SU-DHL-6 (cell line): Measurements from ENCODE around the gene PLEKHG3.

Source experiments
- EZH2phosphoT487 ChIP-seq: fragments of 200-600 bp; sonication (generic), shearing (Covaris generic); conservative IDR thresholded peaks from 2 replicates; pipeline ENCODE4 v1.6.1; 2018; ENCODE audit warnings: mild to moderate bottlenecking, antibody characterized with exemption, low read length, moderate library complexity, mixed read lengths
- TF ChIP-seq, protein P1 (sequence below): fragments of 200-600 bp; sonication (generic); IDR thresholded peaks from one replicate; pipeline ENCODE4 v1.5.1; 2017; ENCODE audit warnings: antibody characterized with exemption, mild to moderate bottlenecking, low read length, moderate library complexity; ENCODE audit not compliant: insufficient read depth, poor library complexity, severe bottlenecking

DNA sequence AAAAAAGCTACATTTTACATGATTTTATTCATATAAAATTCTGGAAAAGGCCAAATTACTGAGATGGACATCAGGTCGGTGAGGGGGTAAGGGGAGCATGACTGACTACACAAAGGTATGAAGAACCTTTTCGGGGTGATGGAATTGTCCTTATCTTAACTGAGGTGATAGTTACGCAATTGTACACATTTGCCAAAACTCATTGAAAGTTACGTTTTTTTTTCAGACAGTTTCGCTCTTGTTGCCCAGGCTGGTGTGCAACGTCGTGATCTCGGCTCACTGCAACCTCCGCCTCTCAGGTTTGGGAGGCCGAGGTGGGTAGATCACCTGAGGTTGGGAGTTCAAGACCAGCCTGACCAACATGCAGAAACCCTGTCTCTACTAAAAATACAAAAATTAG, 29.4 kb upstream of the PLEKHG3 start:
- TF ChIP-seq, protein P1, sequence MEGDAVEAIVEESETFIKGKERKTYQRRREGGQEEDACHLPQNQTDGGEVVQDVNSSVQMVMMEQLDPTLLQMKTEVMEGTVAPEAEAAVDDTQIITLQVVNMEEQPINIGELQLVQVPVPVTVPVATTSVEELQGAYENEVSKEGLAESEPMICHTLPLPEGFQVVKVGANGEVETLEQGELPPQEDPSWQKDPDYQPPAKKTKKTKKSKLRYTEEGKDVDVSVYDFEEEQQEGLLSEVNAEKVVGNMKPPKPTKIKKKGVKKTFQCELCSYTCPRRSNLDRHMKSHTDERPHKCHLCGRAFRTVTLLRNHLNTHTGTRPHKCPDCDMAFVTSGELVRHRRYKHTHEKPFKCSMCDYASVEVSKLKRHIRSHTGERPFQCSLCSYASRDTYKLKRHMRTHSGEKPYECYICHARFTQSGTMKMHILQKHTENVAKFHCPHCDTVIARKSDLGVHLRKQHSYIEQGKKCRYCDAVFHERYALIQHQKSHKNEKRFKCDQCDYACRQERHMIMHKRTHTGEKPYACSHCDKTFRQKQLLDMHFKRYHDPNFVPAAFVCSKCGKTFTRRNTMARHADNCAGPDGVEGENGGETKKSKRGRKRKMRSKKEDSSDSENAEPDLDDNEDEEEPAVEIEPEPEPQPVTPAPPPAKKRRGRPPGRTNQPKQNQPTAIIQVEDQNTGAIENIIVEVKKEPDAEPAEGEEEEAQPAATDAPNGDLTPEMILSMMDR = no peak
- no peak for TF ChIP-seq EZH2phosphoT487
